PFSK-1 (cell line): ENCODE results near the gene DOK5.

Experiments used
- POLR2AphosphoS5 ChIP-seq: IDR thresholded peaks from 2 replicates; pipeline ENCODE4 v1.6.1; 2012; ENCODE audit warnings: low read depth, mild to moderate bottlenecking, control low read depth, low read length, moderate library complexity
- REST ChIP-seq, 2 experiments: IDR thresholded peaks; 2 replicates each; pipeline versions ENCODE4 v1.6.1 to v1.8.0; 2011 to 2012; ENCODE audit warnings: low read depth in 2 of 2, low read length in 2 of 2, control low read depth in 1 of 2, inconsistent platforms in 1 of 2, mild to moderate bottlenecking in 1 of 2, moderate library complexity in 1 of 2; ENCODE audit not compliant: insufficient read depth in 1 of 2
- SIN3A ChIP-seq: IDR thresholded peaks from 2 replicates; pipeline ENCODE4 v1.6.1; 2012; ENCODE audit warnings: mild to moderate bottlenecking, low read length, moderate library complexity, borderline replicate concordance; ENCODE audit not compliant: insufficient read depth
- TAF1 ChIP-seq: IDR thresholded peaks from 2 replicates; pipeline ENCODE4 v1.6.1; 2012; ENCODE audit warnings: low read length, control low read depth, borderline replicate concordance; ENCODE audit not compliant: insufficient read depth

GRCh38 chr20:54680872-54681619 lies 205.7 kb downstream of the DOK5 start:
- no peak for TF ChIP-seq REST (IDR thresholded peaks at IDR 0.05; ENCODE audit: insufficient read depth in 1 of 2, low read depth in 2 of 2, low read length in 2 of 2)
- no peak for TF ChIP-seq SIN3A
- no peak for TF ChIP-seq POLR2AphosphoS5
- TF ChIP-seq TAF1, result no peak
